AG04450 (cell line): ENCODE measurements around the gene TFAM. TPM values are rescaled to one million over a fixed set of nuclear protein-coding genes. Genes with fewer than 3 reads are reported as not detected.

Experiments
- CTCF ChIA-PET: fragments of 300-600, 350-600 bp; formaldehyde crosslinking; extraction: SDS; loops from one replicate; lab custom pipeline; 2022; ENCODE audit warnings: antibody characterized with exemption, inconsistent platforms; lab: Charles Lee
- POLR2A ChIA-PET: fragments of 350-600 bp; formaldehyde crosslinking; extraction: SDS; loops from one replicate; lab custom pipeline; 2021; ENCODE audit warnings: antibody characterized with exemption, inconsistent platforms; lab: Yijun Ruan, JAX
- DNase-seq: peaks from one replicate; pipeline ENCODE4 v3.0.0-alpha.2; 2011; ENCODE audit warnings: low read depth, low spot score
- H3K27ac ChIP-seq: one replicate; pipeline ENCODE4 v1.5.1; 2012; ENCODE audit warnings: low read depth, low read length, control low read depth
- H3K27me3 ChIP-seq: one replicate; pipeline ENCODE4 v1.6.0; 2012; ENCODE audit warnings: low read length; ENCODE audit not compliant: control insufficient read depth, insufficient read depth
- H3K4me3 ChIP-seq: 2 replicates; pipeline ENCODE4 v1.5.1; 2011; ENCODE audit warnings: mild to moderate bottlenecking, low read depth, low read length, control low read depth
- H3K9me3 ChIP-seq: 2 replicates; pipeline ENCODE4 v1.5.1; 2012; ENCODE audit warnings: low read length; ENCODE audit not compliant: control insufficient read depth, insufficient read depth
- CTCF ChIP-seq: IDR thresholded peaks from 2 replicates; pipeline ENCODE4 v1.5.1; 2011; ENCODE audit warnings: low read depth, low read length, control low read depth, inconsistent platforms
- polyA plus RNA-seq: library from polyadenylated mRNA; depleted of rRNA; stranded (reverse); fragments of >200 nt; gene quantifications from 2 replicates; pipeline ENCODE4 v1.2.3, GENCODE V29; 2011

TFAM gene
- polyA plus RNA-seq, 1 experiment: 17.0 TPM

DNA sequence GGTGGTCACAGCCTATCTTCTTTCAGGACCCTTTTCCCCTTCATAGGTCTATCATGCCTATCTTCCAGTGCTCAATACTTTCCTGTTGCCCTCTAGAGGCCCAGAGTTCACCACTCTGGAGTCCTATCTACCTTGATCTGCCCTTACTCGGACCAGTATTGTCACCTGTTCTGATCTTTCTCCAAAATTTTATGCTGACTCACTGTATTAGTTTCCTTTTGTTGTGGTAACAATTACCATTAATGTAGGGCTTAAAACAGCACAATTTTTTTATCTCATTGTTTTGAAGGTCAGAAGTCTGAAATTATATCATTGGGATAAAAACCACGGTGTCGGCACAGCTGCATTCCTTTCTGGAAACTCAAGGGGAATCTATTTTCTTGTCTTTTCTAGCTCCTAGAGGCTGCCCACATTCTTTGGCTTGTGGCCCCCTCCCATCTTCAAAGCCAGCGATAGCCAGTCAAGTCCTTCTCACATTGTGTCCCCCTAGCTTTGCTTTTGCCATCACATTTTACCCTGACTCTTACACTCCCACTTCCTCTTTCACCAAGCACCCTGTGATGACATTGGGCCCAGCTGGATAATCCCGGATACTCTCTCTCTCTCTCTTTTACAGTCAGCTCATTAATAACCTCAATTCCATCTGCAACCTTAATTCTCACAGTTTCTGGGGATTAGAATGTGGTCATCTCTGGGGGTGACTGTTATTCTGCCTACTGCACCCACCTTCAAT is 54.6 kb downstream of the TFAM start:
- POLR2A ChIA-PET: no interaction called here
- Histone ChIP-seq H3K4me3 (no peak overlapping the region), H3K27me3 (no peaks in the 10 kb centered on the region), H3K27ac (no peak overlapping the region), H3K9me3 (no peaks in the 10 kb centered on the region)
- CTCF ChIA-PET: interaction anchor here (0.7 kb wide), 1 partner anchor 26 kb away, joined by 3 read pairs; no protein-coding TSS in a partner anchor
- DNase-seq: no peak
- no peak for TF ChIP-seq CTCF

- no peak for DNase-seq
- ChIA-PET CTCF (no interaction called here), POLR2A (no interaction called here)
- no peak for TF ChIP-seq CTCF
- H3K9me3 ChIP-seq: no peaks in the 10 kb centered on the region
- no peaks in the 10 kb centered on the region for H3K27me3 ChIP-seq
- no peak overlapping the region for H3K4me3 ChIP-seq
- H3K27ac ChIP-seq: no peak overlapping the region
These were observed 55.3 kb downstream of the TFAM start for GRCh38 chr10:58440484-58440883.

DNA sequence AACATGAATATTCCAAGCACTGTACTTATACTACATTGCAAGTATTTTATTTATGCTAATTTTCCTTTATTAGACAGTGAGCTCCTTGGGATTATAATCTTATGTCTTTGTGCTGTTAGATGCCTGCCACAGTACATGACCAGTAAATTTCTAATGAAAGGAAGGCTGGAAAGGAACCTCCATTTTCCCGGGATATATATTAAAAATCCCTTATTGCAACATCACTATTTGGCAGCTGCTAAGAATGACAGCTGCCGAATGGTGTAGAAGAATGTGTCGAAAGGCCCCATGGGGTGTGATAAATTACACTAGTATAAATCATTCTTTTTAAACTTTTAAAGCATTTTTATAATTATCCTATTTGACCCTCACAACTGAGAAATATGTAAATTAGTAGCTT is 59.1 kb downstream of the TFAM start:
- Histone ChIP-seq H3K9me3 (peaks cover 8% of the 10 kb centered on the region), H3K4me3 (no peak overlapping the region), H3K27ac (no peak overlapping the region), H3K27me3 (no peaks in the 10 kb centered on the region)
- TF ChIP-seq CTCF: no peak
- no peak for DNase-seq
- POLR2A ChIA-PET: no interaction called here
- CTCF ChIA-PET: interaction anchor here (0.7 to 2.3 kb wide), 2 partner anchors 30 to 133 kb away, joined by 3 to 6 read pairs; no protein-coding TSS in a partner anchor

DNA sequence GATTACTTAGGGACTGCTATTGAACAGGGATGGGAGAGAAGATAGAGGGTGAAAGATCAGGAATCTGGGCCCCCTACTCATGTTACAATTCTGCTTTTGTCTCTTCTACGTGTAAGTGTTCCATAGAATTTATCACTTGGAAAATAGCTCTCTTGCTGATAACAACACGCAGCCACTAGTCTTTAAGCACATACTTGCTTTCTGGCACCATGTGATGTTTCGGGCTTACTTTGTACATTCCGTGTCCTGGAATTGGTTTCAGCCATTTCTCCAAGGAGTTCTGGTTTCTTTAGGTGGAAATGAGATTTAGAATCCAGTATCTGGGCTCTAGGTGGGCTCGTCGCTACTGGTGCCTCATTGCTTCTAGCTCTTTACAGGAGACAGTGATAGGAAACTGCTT is 59.7 kb downstream of the TFAM start:
- POLR2A ChIA-PET: no interaction called here

More for the DNA sequence above, 59.7 kb downstream of the TFAM start:
- Histone ChIP-seq H3K27ac (no peak overlapping the region), H3K27me3 (no peaks in the 10 kb centered on the region), H3K4me3 (no peak overlapping the region), H3K9me3 (peaks cover 8% of the 10 kb centered on the region)
- TF ChIP-seq CTCF: no peak
- DNase-seq: no peak
- CTCF ChIA-PET: interaction anchor here (0.7 to 2.3 kb wide), 2 partner anchors 30 to 133 kb away, joined by 3 to 6 read pairs; no protein-coding TSS in a partner anchor
